DND-41 (cell line): ENCODE data around the gene PPP2CA.

Source experiments
- ATAC-seq: fragments of 200-7000 bp; cut with Tn5 transposase; 3 replicates; pipeline ENCODE4 v1.9.1; 2021; ENCODE audit warnings: low read depth; ENCODE audit not compliant: insufficient read depth
- DNase-seq: peaks from one replicate; pipeline ENCODE4 v3.0.0-alpha.2; 2020
- H2AFZ ChIP-seq: 2 replicates; pipeline ENCODE4 v1.6.0; 2012; ENCODE audit warnings: low read depth, low read length
- H3K27ac ChIP-seq: 2 replicates; pipeline ENCODE4 v1.5.1; 2012; ENCODE audit warnings: low read length, inconsistent platforms
- H3K27me3 ChIP-seq: fragments of 200-600 bp; sonication (generic); 2 replicates; pipeline ENCODE4 v1.6.0; 2012; ENCODE audit warnings: low read length, mild to moderate bottlenecking, inconsistent platforms; ENCODE audit not compliant: insufficient read depth, poor library complexity
- H3K36me3 ChIP-seq: 2 replicates; pipeline ENCODE4 v1.5.1; 2012; ENCODE audit warnings: low read length, inconsistent platforms; ENCODE audit not compliant: insufficient read depth
- H3K4me1 ChIP-seq: 2 replicates; pipeline ENCODE4 v1.5.1; 2012; ENCODE audit warnings: mild to moderate bottlenecking, low read length; ENCODE audit not compliant: insufficient read depth
- H3K4me2 ChIP-seq: 2 replicates; pipeline ENCODE4 v1.6.0; 2012; ENCODE audit warnings: mild to moderate bottlenecking, moderate library complexity, low read length, inconsistent platforms; ENCODE audit not compliant: insufficient read depth
- H3K4me3 ChIP-seq, 2 experiments: fragments of 200-600 bp in 1 of 2; shearing (Covaris generic) in 1 of 2; 2 replicates each; pipeline ENCODE4 v1.5.1; 2012 to 2016; ENCODE audit warnings: inconsistent platforms in 2 of 2, low read length in 2 of 2, mild to moderate bottlenecking in 2 of 2, low read depth in 1 of 2, moderate library complexity in 1 of 2
- H3K79me2 ChIP-seq: 2 replicates; pipeline ENCODE4 v1.6.0; 2012; ENCODE audit warnings: low read length, inconsistent platforms; ENCODE audit not compliant: insufficient read depth
- H3K9ac ChIP-seq: 2 replicates; pipeline ENCODE4 v1.6.0; 2012; ENCODE audit warnings: low read depth, mild to moderate bottlenecking, inconsistent platforms, low read length, moderate library complexity
- H3K9me3 ChIP-seq: 2 replicates; pipeline ENCODE4 v1.5.1; 2012; ENCODE audit warnings: low read length, moderate library complexity, mild to moderate bottlenecking, inconsistent platforms; ENCODE audit not compliant: insufficient read depth, severe bottlenecking
- H4K20me1 ChIP-seq: 2 replicates; pipeline ENCODE4 v1.6.0; 2012; ENCODE audit warnings: low read length; ENCODE audit not compliant: insufficient read depth
- CTCF ChIP-seq: IDR thresholded peaks from 2 replicates; pipeline ENCODE4 v1.5.1; 2012; ENCODE audit warnings: borderline replicate concordance, low read length, moderate library complexity, mild to moderate bottlenecking; ENCODE audit not compliant: poor library complexity, severe bottlenecking; ENCODE audit errors: extremely low read depth
- EZH2 ChIP-seq: IDR thresholded peaks from 3 replicates; pipeline ENCODE4 v1.6.1; 2012; ENCODE audit warnings: borderline replicate concordance, low read depth, mild to moderate bottlenecking, moderate library complexity, low read length, inconsistent platforms; ENCODE audit not compliant: severe bottlenecking

The PPP2CA gene

GRCh38 chr5:134225780-134226440 lies at the start of gene PPP2CA:
TSS of gene PPP2CA (minus strand) at chr5:134226073. CDS start at chr5:134225861, 212 bp downstream.
- Histone ChIP-seq H3K4me3 (peak within 1 kb of the TSS; percentile 91 to 97), H3K27ac (peak within 1 kb of the TSS; percentile 98), H2AFZ (peak within 1 kb of the TSS; percentile 97), H3K9ac (peak within 1 kb of the TSS; percentile 99), H4K20me1 (peaks cover 43% of the 10 kb centered on the region), H3K36me3 (peaks cover 47% of the 10 kb centered on the region), H3K9me3 (no peaks in the 10 kb centered on the region), H3K79me2 (peaks cover 65% of the 10 kb centered on the region), H3K4me1 (peaks cover 47% of the 10 kb centered on the region), H3K4me2 (peak within 1 kb of the TSS; percentile 81), H3K27me3 (no peaks in the 10 kb centered on the region)
- DNase-seq (peak; percentile 99), ATAC-seq (peak; percentile 82)
- TF ChIP-seq EZH2 (no peak), CTCF (no peak)

- TF ChIP-seq CTCF: no peak
- H3K27ac ChIP-seq: no peak overlapping the region
- peaks cover 6% of the 10 kb centered on the region for H3K9me3 ChIP-seq
- no peaks in the 10 kb centered on the region for H3K79me2 ChIP-seq
- ATAC-seq (no peak), DNase-seq (no peak)
- H3K36me3 ChIP-seq: no peaks in the 10 kb centered on the region
- H3K4me2 ChIP-seq: no peak overlapping the region
- H4K20me1 ChIP-seq: no peaks in the 10 kb centered on the region
- H3K4me3 ChIP-seq: no peak overlapping the region
- no peak overlapping the region for H3K9ac ChIP-seq
- peaks cover 3% of the 10 kb centered on the region for H3K27me3 ChIP-seq
- no peak overlapping the region for H2AFZ ChIP-seq
- no peaks in the 10 kb centered on the region for H3K4me1 ChIP-seq
Measured at GRCh38 chr5:134273642-134274395, 47.9 kb upstream of the PPP2CA start.

- no peak overlapping the region for H3K9ac ChIP-seq
- no peak overlapping the region for H2AFZ ChIP-seq
- no peak overlapping the region for H3K4me2 ChIP-seq
- H3K79me2 ChIP-seq: no peaks in the 10 kb centered on the region
- H3K4me1 ChIP-seq: no peaks in the 10 kb centered on the region
- DNase-seq (no peak), ATAC-seq (no peak)
- no peaks in the 10 kb centered on the region for H4K20me1 ChIP-seq
- H3K27me3 ChIP-seq: peaks cover 8% of the 10 kb centered on the region
- no peaks in the 10 kb centered on the region for H3K36me3 ChIP-seq
- no peak for TF ChIP-seq EZH2
- no peak for TF ChIP-seq CTCF
- no peak overlapping the region for H3K27ac ChIP-seq
- peaks cover 6% of the 10 kb centered on the region for H3K9me3 ChIP-seq
- H3K4me3 ChIP-seq: no peak overlapping the region
Measured at GRCh38 chr5:134271059-134271458, 45.2 kb upstream of the PPP2CA start.
